ENCODE results near the gene CRYBG1.

CRYBG1 gene

GRCh38 chr6:106617302-106617701 lies 256.8 kb downstream of the CRYBG1 start:
- DNase-seq = no peak
- H3K9me3 ChIP-seq = no peaks in the 10 kb centered on the region
- no peak for TF ChIP-seq CTCF (IDR thresholded peaks at IDR 0.05; ENCODE audit: low read depth, low read length)
- no peak overlapping the region for H3K4me3 ChIP-seq (ENCODE audit: low read depth, low read length)
- H3K36me3 ChIP-seq = no peaks in the 10 kb centered on the region
- no peaks in the 10 kb centered on the region for H3K4me1 ChIP-seq
- H3K27me3 ChIP-seq = no peaks in the 10 kb centered on the region

- TF ChIP-seq CTCF (IDR thresholded peaks at IDR 0.05; ENCODE audit: low read depth, low read length) = no peak
- no peaks in the 10 kb centered on the region for H3K9me3 ChIP-seq
- no peaks in the 10 kb centered on the region for H3K4me1 ChIP-seq
- DNase-seq = no peak
- no peaks in the 10 kb centered on the region for H3K27me3 ChIP-seq
- no peaks in the 10 kb centered on the region for H3K36me3 ChIP-seq
- H3K4me3 ChIP-seq (ENCODE audit: low read depth, low read length) = no peak overlapping the region
These were observed 257.3 kb downstream of the CRYBG1 start for GRCh38 chr6:106617857-106618256.

- H3K4me1 ChIP-seq = no peaks in the 10 kb centered on the region
- no peak overlapping the region for H3K4me3 ChIP-seq (ENCODE audit: low read depth, low read length)
- no peak for TF ChIP-seq CTCF (IDR thresholded peaks at IDR 0.05; ENCODE audit: low read depth, low read length)
- DNase-seq = no peak
- no peaks in the 10 kb centered on the region for H3K27me3 ChIP-seq
- no peaks in the 10 kb centered on the region for H3K36me3 ChIP-seq
- H3K9me3 ChIP-seq = no peaks in the 10 kb centered on the region
These were observed 257.8 kb downstream of the CRYBG1 start for GRCh38 chr6:106618324-106618723.

- no peaks in the 10 kb centered on the region for H3K27me3 ChIP-seq
- no peaks in the 10 kb centered on the region for H3K4me1 ChIP-seq
- H3K4me3 ChIP-seq (ENCODE audit: low read depth, low read length) = no peak overlapping the region
- no peaks in the 10 kb centered on the region for H3K36me3 ChIP-seq
- DNase-seq = no peak
- H3K9me3 ChIP-seq = no peaks in the 10 kb centered on the region
- no peak for TF ChIP-seq CTCF (IDR thresholded peaks at IDR 0.05; ENCODE audit: low read depth, low read length)
These were observed 258.7 kb downstream of the CRYBG1 start for GRCh38 chr6:106619223-106619622.

- TF ChIP-seq CTCF (IDR thresholded peaks at IDR 0.05; ENCODE audit: low read depth, low read length) = no peak
- H3K4me1 ChIP-seq = no peaks in the 10 kb centered on the region
- H3K36me3 ChIP-seq = no peaks in the 10 kb centered on the region
- no peaks in the 10 kb centered on the region for H3K27me3 ChIP-seq
- DNase-seq = no peak
- H3K4me3 ChIP-seq (ENCODE audit: low read depth, low read length) = no peak overlapping the region
- H3K9me3 ChIP-seq = no peaks in the 10 kb centered on the region
These were observed 260.6 kb downstream of the CRYBG1 start for GRCh38 chr6:106620931-106621672.
